OCI-LY3 (cell line): ENCODE results near the gene FBXL13.

Experiments used
- EZH2phosphoT487 ChIP-seq: fragments of 200-600 bp; shearing (Covaris generic); IDR thresholded peaks from 2 replicates; pipeline ENCODE4 v1.6.1; 2018; ENCODE audit warnings: antibody characterized with exemption, mixed run types, low read depth
- TF ChIP-seq, protein P1 (sequence below): fragments of 200-600, 300-600 bp; sonication (generic); IDR thresholded peaks from 2 replicates; pipeline ENCODE4 v1.5.1; 2014; ENCODE audit warnings: antibody characterized with exemption, low read length, low read depth

DNA sequence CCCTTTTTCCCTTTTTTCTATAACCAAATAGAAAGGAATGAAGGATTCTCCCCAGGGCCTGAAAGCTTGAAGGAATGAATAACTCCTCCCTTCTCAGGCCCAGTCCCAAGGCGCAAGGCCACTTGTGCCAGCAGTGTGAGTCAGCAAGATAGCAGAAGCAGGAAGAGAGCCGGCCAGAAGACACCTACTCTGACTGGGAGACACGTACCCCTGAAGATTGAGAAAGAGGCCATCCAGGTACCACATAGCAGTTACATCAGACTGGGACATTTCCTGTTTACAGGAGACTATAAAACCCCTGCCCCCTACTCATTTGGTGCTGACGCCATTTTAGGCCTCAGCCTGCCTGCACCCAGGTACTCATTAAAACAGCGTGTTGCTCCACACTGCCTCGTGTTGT lies 96.3 kb downstream of the FBXL13 start:
- TF ChIP-seq, protein P1, sequence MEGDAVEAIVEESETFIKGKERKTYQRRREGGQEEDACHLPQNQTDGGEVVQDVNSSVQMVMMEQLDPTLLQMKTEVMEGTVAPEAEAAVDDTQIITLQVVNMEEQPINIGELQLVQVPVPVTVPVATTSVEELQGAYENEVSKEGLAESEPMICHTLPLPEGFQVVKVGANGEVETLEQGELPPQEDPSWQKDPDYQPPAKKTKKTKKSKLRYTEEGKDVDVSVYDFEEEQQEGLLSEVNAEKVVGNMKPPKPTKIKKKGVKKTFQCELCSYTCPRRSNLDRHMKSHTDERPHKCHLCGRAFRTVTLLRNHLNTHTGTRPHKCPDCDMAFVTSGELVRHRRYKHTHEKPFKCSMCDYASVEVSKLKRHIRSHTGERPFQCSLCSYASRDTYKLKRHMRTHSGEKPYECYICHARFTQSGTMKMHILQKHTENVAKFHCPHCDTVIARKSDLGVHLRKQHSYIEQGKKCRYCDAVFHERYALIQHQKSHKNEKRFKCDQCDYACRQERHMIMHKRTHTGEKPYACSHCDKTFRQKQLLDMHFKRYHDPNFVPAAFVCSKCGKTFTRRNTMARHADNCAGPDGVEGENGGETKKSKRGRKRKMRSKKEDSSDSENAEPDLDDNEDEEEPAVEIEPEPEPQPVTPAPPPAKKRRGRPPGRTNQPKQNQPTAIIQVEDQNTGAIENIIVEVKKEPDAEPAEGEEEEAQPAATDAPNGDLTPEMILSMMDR = no peak
- TF ChIP-seq EZH2phosphoT487 = no peak
